ENCODE results near the gene MAML3.

MAML3 gene

GRCh38 chr4:139901531-139902320 lies 252.3 kb downstream of the MAML3 start:
- no peak for DNase-seq

GRCh38 chr4:139900964-139901376 lies 253.0 kb downstream of the MAML3 start:
- DNase-seq (no peak), ATAC-seq (no peak)

More at GRCh38 chr4:139901531-139902320, 252.3 kb downstream of the MAML3 start:
- no peak for ATAC-seq

- no peak for DNase-seq
Observed at GRCh38 chr4:139899346-139899745, 254.6 kb downstream of the MAML3 start.

DNA sequence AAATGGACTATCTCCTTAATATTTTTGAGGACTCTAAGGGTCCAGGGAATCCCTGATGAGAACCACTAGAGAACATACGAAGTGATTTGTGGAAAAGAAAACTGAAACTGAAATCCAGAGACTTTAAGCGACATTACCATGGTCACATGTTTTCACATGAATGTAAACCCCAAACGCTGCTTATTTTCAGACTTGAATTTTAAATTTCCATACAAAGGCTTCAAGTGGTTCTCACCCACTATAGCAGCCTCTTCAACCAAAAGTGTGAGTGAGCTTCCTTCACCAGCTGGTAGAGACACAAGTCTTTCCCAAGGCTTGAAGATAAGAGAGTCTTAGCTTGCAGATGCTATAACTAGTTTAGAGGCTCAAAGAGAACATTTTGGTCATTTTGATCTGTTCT lies 255.7 kb downstream of the MAML3 start:
- DNase-seq (no peak), ATAC-seq (peak; percentile 28)

More at GRCh38 chr4:139899346-139899745, 254.6 kb downstream of the MAML3 start:
- no peak for ATAC-seq

GRCh38 chr4:139896091-139896604 lies 257.8 kb downstream of the MAML3 start:
- DNase-seq, result no peak

DNA sequence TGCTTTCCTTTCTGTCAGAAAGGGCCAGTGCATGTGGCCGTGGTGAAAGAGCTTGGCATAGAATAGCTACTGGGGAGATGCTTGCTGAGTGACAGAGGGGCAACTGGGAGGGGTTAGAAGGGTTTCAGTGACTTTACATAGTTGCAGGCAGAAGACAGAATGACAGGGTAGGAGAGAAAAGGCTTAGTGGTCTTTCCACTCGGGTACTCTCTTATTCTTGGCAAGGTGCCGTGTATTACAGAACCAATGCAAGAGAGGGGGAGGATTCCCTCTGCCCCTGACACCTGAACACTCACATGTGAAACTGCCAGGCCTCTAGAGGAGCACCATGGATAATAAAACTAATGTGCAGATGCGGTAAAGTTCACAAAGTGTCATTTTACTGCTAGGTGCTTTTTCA lies 260.2 kb downstream of the MAML3 start:
- ATAC-seq, result no peak
- no peak for DNase-seq

More at GRCh38 chr4:139896091-139896604, 257.8 kb downstream of the MAML3 start:
- no peak for ATAC-seq

DNA sequence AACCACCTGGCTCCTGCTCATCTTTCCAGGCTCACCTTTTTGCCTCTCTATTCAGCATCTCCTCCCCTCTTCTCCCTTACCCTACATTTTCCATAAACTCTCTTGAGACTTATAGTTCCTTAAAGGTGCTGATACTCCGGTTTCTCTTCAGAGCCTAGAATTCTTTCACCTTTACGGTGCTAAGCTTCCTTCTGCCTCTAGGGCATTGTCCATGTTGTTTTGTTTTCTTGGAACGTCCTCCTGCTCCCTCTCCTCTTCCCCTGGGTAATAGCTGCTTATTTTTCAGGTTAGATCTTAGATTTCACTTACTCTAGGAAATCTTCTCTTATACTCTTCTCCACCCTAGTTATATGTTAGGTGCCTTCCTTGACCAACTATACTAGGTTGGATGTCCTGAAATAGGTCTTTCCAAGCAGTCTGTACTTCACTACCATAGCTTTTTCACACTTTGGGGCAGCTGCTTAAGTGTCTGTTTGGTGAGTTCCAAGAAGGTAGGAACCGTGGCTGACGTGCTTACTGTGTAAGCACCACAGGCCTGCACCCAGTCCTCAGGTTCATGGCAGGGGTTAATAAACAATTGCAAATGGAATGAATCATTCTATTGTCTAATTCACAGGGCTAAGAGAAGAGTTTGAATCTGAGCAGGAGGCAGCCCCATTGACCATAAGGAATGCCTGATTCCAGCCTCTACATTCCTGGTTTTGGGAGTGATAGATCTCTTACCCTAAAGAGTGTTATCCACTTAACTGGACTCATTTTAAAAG lies 260.8 kb downstream of the MAML3 start:
- DNase-seq (no peak), ATAC-seq (no peak)

DNA sequence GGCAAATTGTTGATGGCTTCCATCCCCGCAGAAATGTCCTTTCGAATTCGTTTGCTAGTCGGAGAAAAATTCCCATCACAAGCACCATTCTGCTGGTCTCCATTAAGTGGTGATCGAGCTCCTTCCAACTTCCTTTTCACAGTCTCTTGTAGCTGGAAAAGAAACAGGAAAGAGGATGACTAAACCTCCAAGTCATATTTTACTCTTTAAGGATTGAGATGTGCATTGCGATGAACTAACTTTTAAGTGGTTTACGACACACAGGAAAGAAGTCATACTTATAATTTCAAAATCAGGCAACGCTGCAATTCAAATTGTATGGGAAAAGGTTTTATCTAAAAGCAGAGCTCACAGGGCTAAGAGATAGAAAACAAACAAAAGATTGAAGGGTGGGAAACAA lies 263.2 kb downstream of the MAML3 start:
- no peak for DNase-seq
- no peak for ATAC-seq

DNA sequence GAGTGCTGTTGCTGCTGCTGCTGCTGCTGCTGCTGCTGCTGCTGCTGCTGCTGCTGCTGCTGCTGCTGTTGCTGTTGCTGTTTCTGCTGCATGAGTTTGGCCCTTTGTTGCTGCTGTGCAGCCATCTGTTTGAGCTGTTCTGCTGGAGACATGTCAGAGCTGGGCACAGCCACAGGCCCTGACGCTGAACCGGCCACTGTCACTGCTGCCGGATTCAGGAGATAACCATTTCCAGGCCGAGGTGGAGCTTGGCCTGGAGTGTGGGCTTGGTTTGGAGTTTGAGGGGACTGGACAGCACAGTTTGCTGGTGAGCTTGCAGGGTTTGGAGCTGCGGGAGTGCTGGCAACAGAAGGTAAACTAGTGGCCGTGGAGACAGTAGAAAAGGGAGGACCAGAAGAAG lies 264.1 kb downstream of the MAML3 start:
- DNase-seq, result no peak
- ATAC-seq, result no peak

DNA sequence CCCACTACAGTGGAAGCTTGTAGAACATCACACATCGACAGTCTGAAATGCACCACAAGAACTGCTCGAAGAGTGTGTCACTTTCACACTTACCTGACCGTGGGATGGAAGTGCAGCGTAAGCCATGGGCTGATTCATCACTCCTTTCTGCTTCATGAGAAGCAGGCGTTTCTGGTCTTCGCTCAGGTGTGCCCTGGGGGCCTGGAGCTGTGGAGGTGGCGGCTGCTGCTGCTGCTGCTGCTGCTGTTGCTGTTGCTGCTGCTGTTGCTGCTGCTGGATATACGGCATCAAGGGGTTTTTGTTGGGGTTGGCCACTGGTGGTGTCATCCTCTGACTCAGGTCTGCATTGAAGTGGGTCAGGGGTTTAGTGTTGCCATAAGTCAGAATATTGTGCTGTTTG lies 264.7 kb downstream of the MAML3 start:
- ATAC-seq (peak; percentile 49), DNase-seq (no peak)

DNA sequence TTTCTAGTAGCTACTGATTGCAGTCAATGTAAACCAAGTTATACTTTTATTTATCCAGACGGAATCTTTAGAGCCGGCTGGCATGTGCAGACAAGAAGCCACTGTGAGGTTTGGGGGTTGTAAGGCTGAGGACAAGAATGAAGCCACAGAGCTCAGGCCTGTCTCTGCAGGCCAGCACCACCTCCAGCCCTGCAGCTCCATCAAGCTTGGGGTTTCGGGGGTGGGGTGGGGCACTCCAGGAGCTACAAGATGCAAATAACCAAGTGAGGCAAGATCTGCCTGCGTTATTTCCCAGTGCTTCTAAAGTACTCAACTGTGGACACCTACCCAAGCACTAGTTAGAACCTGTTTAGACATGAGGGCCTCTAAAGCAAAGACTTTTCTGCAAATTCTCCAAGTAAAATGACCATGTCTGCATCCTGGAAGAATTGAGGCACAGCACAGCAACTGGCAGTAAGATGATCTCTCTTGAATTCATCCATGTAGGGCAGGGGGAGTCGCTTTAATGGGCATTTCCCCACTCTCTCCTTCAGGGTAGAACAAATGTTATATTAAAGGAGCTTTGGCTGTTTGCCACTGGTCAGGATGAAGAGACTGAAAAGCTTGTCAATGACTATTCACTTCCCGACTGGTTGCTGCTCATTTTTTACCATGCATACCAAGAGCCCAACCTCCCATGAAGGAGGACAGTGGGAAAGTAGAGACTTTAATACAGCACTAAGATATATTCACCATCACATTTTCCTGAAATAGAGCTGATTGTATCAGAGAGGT lies 265.8 kb downstream of the MAML3 start:
- DNase-seq (no peak), ATAC-seq (no peak)

DNA sequence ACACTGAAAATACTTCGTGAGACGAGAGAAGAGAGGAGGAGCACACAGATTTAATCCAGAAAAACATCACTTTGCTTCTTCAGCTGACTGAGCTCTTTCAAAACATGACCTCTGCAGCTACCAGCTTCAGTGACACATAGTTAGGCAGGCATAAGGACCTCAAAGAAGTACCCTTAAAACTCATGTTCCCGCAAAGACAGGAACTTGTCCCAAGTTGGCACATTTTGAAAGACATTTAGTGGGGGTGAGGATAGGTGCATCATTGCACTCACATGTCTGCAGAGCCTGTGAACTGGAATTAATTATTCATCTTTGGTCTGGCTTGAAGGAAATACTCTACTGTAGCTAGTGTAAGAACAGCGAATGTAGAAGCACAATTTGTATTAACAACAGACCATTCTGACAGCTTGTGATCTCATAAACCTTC lies 266.6 kb downstream of the MAML3 start:
- DNase-seq, result no peak
- ATAC-seq, result no peak

- no peak for DNase-seq
- ATAC-seq, result no peak
Observed at GRCh38 chr4:139886798-139887197, 267.2 kb downstream of the MAML3 start.

- ATAC-seq (no peak), DNase-seq (no peak)
Observed at GRCh38 chr4:139884438-139884837, 269.5 kb downstream of the MAML3 start.

DNA sequence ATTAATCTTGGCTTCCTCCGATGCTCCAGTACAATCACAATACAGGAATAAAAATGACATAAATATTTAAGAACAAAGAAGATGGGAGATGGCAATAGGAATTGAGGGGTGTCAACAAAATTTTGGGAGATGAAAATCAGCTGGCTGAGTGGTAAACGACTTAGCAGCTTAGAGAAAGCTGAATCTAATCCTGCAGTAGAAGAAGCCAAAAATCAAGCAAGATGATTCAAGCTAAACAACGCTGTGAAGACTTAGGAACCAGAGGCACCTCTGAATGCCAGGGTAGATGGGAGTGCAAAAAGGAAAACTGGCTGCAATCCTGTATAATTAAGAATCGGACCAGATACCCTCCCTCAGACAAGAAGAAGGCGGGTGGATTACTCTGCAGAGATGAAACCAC lies 273.1 kb downstream of the MAML3 start:
- DNase-seq, result no peak
- ATAC-seq, result no peak

DNA sequence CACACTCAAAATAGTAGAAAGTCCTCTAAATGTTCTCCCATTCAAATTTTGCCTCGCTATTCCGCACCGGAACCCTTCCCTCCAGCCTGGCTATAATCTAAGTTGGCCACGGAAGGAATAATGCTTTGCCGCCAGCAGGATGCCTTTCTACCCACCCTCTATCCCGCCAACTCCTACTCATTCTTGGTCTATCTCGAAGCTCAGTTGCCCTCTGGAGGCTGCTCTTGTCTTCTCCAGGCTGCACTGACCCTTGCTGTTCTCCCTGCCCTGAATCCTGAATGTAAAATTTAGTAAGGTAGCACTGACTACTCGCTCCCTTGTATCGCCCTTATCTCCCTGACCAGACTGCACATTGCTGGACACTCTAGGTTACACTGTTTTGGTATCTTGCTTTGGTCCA lies 275.9 kb downstream of the MAML3 start:
- DNase-seq, result no peak
- ATAC-seq, result no peak

DNA sequence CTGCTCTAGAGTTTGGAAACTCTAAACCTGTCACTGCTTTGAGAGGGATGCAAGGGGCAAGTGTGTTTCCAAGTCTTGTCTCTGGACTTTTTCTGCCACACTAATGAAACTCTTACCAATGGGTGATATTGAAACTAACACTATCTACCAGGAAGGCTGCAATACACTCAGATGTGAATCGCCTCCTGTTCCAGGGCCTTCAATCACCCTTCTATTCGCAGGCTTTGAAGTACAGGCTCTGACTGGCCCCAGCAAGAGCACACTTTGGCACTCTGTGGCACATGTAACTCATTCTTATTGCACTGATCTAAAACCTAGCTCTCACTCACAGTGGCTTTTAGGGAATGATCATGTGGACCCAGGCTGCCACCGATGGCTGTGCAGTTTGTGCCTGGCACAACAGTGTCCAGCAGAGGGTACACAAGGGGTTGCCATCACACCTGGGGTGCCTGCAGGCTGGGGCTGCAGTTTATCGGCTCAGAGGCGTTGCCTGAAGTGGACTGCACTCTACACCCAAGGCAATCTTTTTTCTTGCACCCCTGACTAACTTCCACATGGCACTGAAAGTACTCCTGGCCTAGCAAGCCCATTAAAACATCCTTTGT lies 277.5 kb downstream of the MAML3 start:
- ATAC-seq, result peak; percentile 48
- no peak for DNase-seq

GRCh38 chr4:139875411-139875825 lies 278.6 kb downstream of the MAML3 start:
- DNase-seq, result no peak

GRCh38 chr4:139873111-139873860 lies 280.7 kb downstream of the MAML3 start:
- no peak for ATAC-seq
- no peak for DNase-seq

More at GRCh38 chr4:139875411-139875825, 278.6 kb downstream of the MAML3 start:
- no peak for ATAC-seq

DNA sequence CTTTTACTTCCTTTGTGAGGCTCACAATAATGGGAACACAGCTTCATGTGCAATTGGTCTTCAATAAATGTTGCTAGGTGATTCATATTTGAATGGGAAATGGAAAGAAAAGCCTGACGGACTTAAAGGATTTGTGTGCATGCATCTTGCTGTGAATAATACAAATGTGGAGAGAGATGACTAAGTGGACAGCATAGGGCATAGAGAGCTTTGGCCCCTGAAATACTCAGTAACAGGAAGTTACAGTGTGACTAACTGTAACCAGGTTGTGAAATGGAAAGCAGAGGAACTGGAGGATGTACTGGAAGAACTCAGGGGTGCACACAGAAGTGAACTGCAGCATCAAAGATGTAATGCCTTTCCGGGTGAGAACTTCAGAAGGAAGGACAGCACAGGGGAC lies 281.7 kb downstream of the MAML3 start:
- DNase-seq (no peak), ATAC-seq (peak; percentile 82)

DNA sequence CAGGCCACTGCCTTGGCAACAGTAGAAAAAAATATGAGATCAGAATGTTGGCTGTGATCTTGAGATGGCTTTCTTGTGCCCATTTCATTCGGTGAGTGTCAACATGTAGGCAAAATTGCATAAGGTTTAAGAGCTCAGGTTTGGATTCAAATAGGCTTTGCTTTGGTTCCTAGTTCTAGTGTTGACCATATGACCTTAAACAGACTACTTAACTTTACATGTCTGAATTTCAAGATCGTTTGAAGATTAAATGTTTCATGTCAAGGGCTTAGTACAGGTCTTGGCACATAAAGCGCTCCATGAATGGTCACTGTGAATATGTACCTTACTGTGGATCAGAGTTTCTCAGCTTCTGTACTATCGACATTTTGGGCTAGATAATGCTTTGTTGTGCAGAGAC lies 284.2 kb downstream of the MAML3 start:
- DNase-seq (no peak), ATAC-seq (no peak)

All from stimulated activated naive CD8-positive, alpha-beta T cell treated with anti-CD3 and anti-CD28 coated beads, Interleukin-15, Interleukin-2, amounts not matched to agents 100 U/mL and 50 U/mL, for 24 hours (primary cell).